K562 (cell line): ENCODE results near the gene SPEF1. TPM values are rescaled to one million over a fixed set of nuclear protein-coding genes. Genes with fewer than 3 reads are reported as not detected.

Experiments
- ATAC-seq: fragments of 200-7000 bp; cut with Tn5 transposase; 3 replicates; pipeline ENCODE4 v1.9.1; 2020; ENCODE audit warnings: moderate library complexity
- BruUV-seq: library from RNA; stranded (reverse); fragments of 400-500 nt; replicated peaks from 2 replicates; lab custom pipeline; 2021; lab: Mats Ljungman, UMichigan
- CTCF ChIA-PET: fragments of 300-600 bp; formaldehyde crosslinking; extraction: SDS; loops from one replicate; lab custom pipeline; 2021; ENCODE audit warnings: low intra/inter-chr PET ratio; lab: Yijun Ruan, JAX
- POLR2A ChIA-PET: fragments of 300-600, 350-650 bp; sonication (Branson Sonifier 250); formaldehyde crosslinking; extraction: SDS; loops from one replicate; lab custom pipeline; 2021; ENCODE audit warnings: antibody characterized with exemption, inconsistent platforms; lab: Yijun Ruan, JAX
- DNase-seq, 4 experiments: peaks; one replicate each; pipeline versions ENCODE4 v3.0.0 to v3.0.0-alpha.2; 2011 to 2018; ENCODE audit warnings: low spot score in 3 of 4, mixed read lengths in 3 of 4; ENCODE audit errors: extremely low read depth in 1 of 4
- FAIRE-seq: peaks from 2 replicates; lab custom pipeline; 2011; peaks lifted over from hg19 to GRCh38; lab: Jason Lieb, UNC
- H2AFZ ChIP-seq: 2 replicates; pipeline ENCODE4 v1.6.0; 2011; ENCODE audit warnings: low read depth, low read length, control low read depth, inconsistent platforms
- H3K27ac ChIP-seq: fragments of 200-600 bp; 3 replicates; pipeline ENCODE4 v1.8.0; 2011; ENCODE audit warnings: low read depth, mild to moderate bottlenecking, control low read depth, inconsistent platforms, low read length, moderate library complexity, mixed read lengths; ENCODE audit errors: extremely low read depth
- H3K27me3 ChIP-seq, 2 experiments: fragments of 300-600 bp in 1 of 2; 2 replicates in 1 of 2; 3 replicates in 1 of 2; pipeline versions ENCODE4 v1.6.0 to v1.8.0; 2011; ENCODE audit warnings: inconsistent platforms in 2 of 2, low read length in 2 of 2, mild to moderate bottlenecking in 1 of 2, mixed read lengths in 1 of 2, moderate library complexity in 1 of 2; ENCODE audit not compliant: control insufficient read depth in 2 of 2, insufficient read depth in 2 of 2
- H3K36me3 ChIP-seq: fragments of 300-600 bp; 3 replicates; pipeline ENCODE4 v1.8.0; 2011; ENCODE audit warnings: mild to moderate bottlenecking, low read length, inconsistent platforms; ENCODE audit not compliant: control insufficient read depth, insufficient read depth
- H3K4me1 ChIP-seq, 2 experiments: fragments of 200-600 bp in 1 of 2; replicated peaks in 1 of 2; 2 replicates in 1 of 2; 3 replicates in 1 of 2; pipeline versions ENCODE4 v1.5.1 to v1.8.0; 2011; ENCODE audit warnings: inconsistent platforms in 2 of 2, low read length in 2 of 2, mild to moderate bottlenecking in 1 of 2, mixed read lengths in 1 of 2, moderate library complexity in 1 of 2; ENCODE audit not compliant: control insufficient read depth in 2 of 2, insufficient read depth in 2 of 2
- H3K4me2 ChIP-seq: 2 replicates; pipeline ENCODE4 v1.6.1; 2011; ENCODE audit warnings: low read length, control low read depth, inconsistent platforms, mixed read lengths; ENCODE audit not compliant: insufficient read depth
- H3K4me3 ChIP-seq: fragments of 200-600 bp; sonication (generic), shearing (Covaris generic); 2 replicates; pipeline ENCODE4 v1.5.1; 2016; ENCODE audit warnings: control low read depth, inconsistent platforms
- H3K79me2 ChIP-seq: fragments of 200-600 bp; 3 replicates; pipeline ENCODE4 v1.8.0; 2011; ENCODE audit warnings: low read length, inconsistent platforms; ENCODE audit not compliant: control insufficient read depth, insufficient read depth
- H3K9ac ChIP-seq, 2 experiments: 2 replicates each; pipeline versions ENCODE4 v1.6.0 to v1.6.1; 2011; ENCODE audit warnings: low read depth in 2 of 2, low read length in 2 of 2, control low read depth in 1 of 2, inconsistent platforms in 1 of 2, mild to moderate bottlenecking in 1 of 2, mixed read lengths in 1 of 2; ENCODE audit not compliant: insufficient read depth in 1 of 2
- H3K9me1 ChIP-seq: one replicate; pipeline ENCODE4 v1.6.0; 2011; ENCODE audit warnings: inconsistent platforms, mild to moderate bottlenecking, low read length, moderate library complexity; ENCODE audit not compliant: control insufficient read depth, insufficient read depth
- H3K9me3 ChIP-seq: replicated peaks from 2 replicates; pipeline ENCODE4 v1.5.1; 2011; ENCODE audit warnings: low read depth, low read length, inconsistent platforms; ENCODE audit not compliant: control insufficient read depth, insufficient read depth
- H4K20me1 ChIP-seq: replicated peaks from 2 replicates; pipeline ENCODE4 v1.6.1; 2011; ENCODE audit warnings: low read length, inconsistent platforms, mixed read lengths; ENCODE audit not compliant: control insufficient read depth, insufficient read depth
- BCOR ChIP-seq: fragments of 450-650 bp; IDR thresholded peaks from 2 replicates; pipeline ENCODE4 v1.6.1; 2016
- BRCA1 ChIP-seq, 2 experiments: fragments of 450-650 bp in 1 of 2; sonication (generic) in 1 of 2; formaldehyde crosslinking in 1 of 2; IDR thresholded peaks; 2 replicates each; pipeline versions ENCODE4 v1.5.0 to v1.6.1; 2017 to 2020; ENCODE audit warnings: mild to moderate bottlenecking in 1 of 2, missing genetic modification reagents in 1 of 2
- CBFB ChIP-seq: sonication (generic); formaldehyde crosslinking; IDR thresholded peaks from 2 replicates; pipeline ENCODE4 v1.4.0; 2020; ENCODE audit warnings: mild to moderate bottlenecking, missing genetic modification reagents
- CBX2 ChIP-seq: fragments of 200-600 bp; sonication (generic); IDR thresholded peaks from one replicate; pipeline ENCODE4 v1.6.1; 2012; ENCODE audit warnings: mild to moderate bottlenecking, low read length, inconsistent platforms; ENCODE audit not compliant: insufficient read depth, poor library complexity, severe bottlenecking
- DMBX1 ChIP-seq: fragments of 250-450 bp; sonication (Bioruptor Pico); IDR thresholded peaks from 2 replicates; pipeline ENCODE4 v1.8.0; 2022; ENCODE audit warnings: inconsistent platforms, mild to moderate bottlenecking, moderate library complexity, borderline replicate concordance
- ESRRB ChIP-seq: fragments of 250-450 bp; sonication (Bioruptor Pico); IDR thresholded peaks from 2 replicates; pipeline ENCODE4 v1.5.0; 2020; ENCODE audit warnings: mild to moderate bottlenecking, moderate library complexity, borderline replicate concordance
- HDGF ChIP-seq: fragments of 450-650 bp; IDR thresholded peaks from 2 replicates; pipeline ENCODE4 v1.6.1; 2016
- PPARD ChIP-seq: fragments of 250-450 bp; sonication (Bioruptor Pico); IDR thresholded peaks from 2 replicates; pipeline ENCODE4 v1.8.0; 2022; ENCODE audit warnings: inconsistent platforms, mild to moderate bottlenecking, moderate library complexity
- SMARCC2 ChIP-seq: fragments of 450-650 bp; IDR thresholded peaks from 2 replicates; pipeline ENCODE4 v1.6.1; 2017; ENCODE audit warnings: antibody characterized with exemption, moderate library complexity, mild to moderate bottlenecking, low read depth
- SOX6 ChIP-seq: fragments of 450-650 bp; IDR thresholded peaks from 2 replicates; pipeline ENCODE4 v1.6.1; 2014; ENCODE audit warnings: mild to moderate bottlenecking
- SRSF1 ChIP-seq: fragments of 200-400 bp; formaldehyde crosslinking; IDR thresholded peaks from 2 replicates; pipeline ENCODE4 v1.6.1; 2017; ENCODE audit warnings: mild to moderate bottlenecking, low read depth, low read length, moderate library complexity
- SRSF3 ChIP-seq: fragments of 200-400 bp; formaldehyde crosslinking; IDR thresholded peaks from 2 replicates; pipeline ENCODE4 v1.6.1; 2016; ENCODE audit warnings: mild to moderate bottlenecking, low read length, moderate library complexity; ENCODE audit not compliant: insufficient read depth
- TAF7 ChIP-seq: fragments of 450-650 bp; IDR thresholded peaks from 2 replicates; pipeline ENCODE4 v1.6.1; 2016; ENCODE audit warnings: missing genetic modification characterization, missing compliant biosample characterization
- ZBTB7A ChIP-seq: IDR thresholded peaks from 2 replicates; pipeline ENCODE4 v1.6.1; 2011; ENCODE audit warnings: low read depth, mild to moderate bottlenecking, low read length, moderate library complexity, borderline replicate concordance; ENCODE audit not compliant: control insufficient read depth
- ZNF121 ChIP-seq: sonication (generic); formaldehyde crosslinking; conservative IDR thresholded peaks from 2 replicates; pipeline ENCODE4 v1.8.0; 2022; ENCODE audit warnings: missing genetic modification reagents
- ZNF668 ChIP-seq: fragments of 250-450 bp; sonication (Bioruptor Pico); IDR thresholded peaks from 2 replicates; pipeline ENCODE4 v1.8.0; 2022; ENCODE audit warnings: mild to moderate bottlenecking, inconsistent platforms
- WGBS: fragments of 100-300 bp; shearing (Covaris generic); methylation state at CpG from one replicate; pipeline ENCODE4 v1.1.6; 2016; ENCODE audit warnings: low coverage, mixed read lengths; ENCODE audit not compliant: insufficient coverage; ENCODE audit errors: missing lambda C conversion rate; 5-methylcytosine and 5-hydroxymethylcytosine counted together
- in situ Hi-C: fragments of 300-500 bp; cut with MboI; formaldehyde crosslinking; loops from 4 replicates; pipeline ENCODE4 v1.15.0; 2018; ENCODE audit warnings: inconsistent platforms, mixed read lengths
- intact Hi-C: fragments of 100-400 bp; cut with micrococcal nuclease; formaldehyde crosslinking; loops from 2 replicates; pipeline ENCODE4 v1.14.2; 2022
- polyA plus RNA-seq, 8 experiments: library from polyadenylated mRNA; depleted of rRNA in 4 of 8; stranded (reverse) in 5 of 8; unstranded in 3 of 8; fragments of >200 nt; fragmentation: Nextera tagmentation in 2 of 8; fragmentation: Illumina TruSeq in 1 of 8; extraction: Ambion mirVana in 2 of 8; extraction: Trizol in 1 of 8; gene quantifications; 2 replicates each; pipeline versions ENCODE4 v1.2.1 to v1.2.3, GENCODE V29; 2011 to 2014; ENCODE audit warnings: inconsistent platforms in 1 of 8, missing spikeins in 1 of 8
- total RNA-seq, 7 experiments: library from RNA; depleted of rRNA in 6 of 7; stranded (reverse); fragments of >200 nt in 6 of 7; fragmentation: Illumina TruSeq in 2 of 7; extraction: Trizol in 2 of 7; gene quantifications; 2 replicates each; pipeline versions ENCODE4 v1.2.1 to v1.2.3, GENCODE V29; 2011 to 2021; ENCODE audit warnings: low replicate concordance in 1 of 7
- TF ChIP-seq, protein P1 (sequence below): fragments of 450-650 bp; IDR thresholded peaks from 2 replicates; pipeline ENCODE4 v1.6.1; 2016
- TF ChIP-seq, protein P2 (sequence below): sonication (generic); formaldehyde crosslinking; IDR thresholded peaks from 2 replicates; pipeline ENCODE4 v1.8.1; 2022; ENCODE audit warnings: missing genetic modification reagents
- TF ChIP-seq, protein P3 (sequence below): fragments of 250-450 bp; sonication (Bioruptor Pico); IDR thresholded peaks from 2 replicates; pipeline ENCODE4 v1.5.0; 2021; ENCODE audit warnings: mild to moderate bottlenecking, moderate library complexity

Gene SPEF1
- total and polyA plus RNA-seq, 9 of the 15 experiments (the other 6 are each of a cell fraction or from before 2014, with no cell fraction given) = not detected

DNA sequence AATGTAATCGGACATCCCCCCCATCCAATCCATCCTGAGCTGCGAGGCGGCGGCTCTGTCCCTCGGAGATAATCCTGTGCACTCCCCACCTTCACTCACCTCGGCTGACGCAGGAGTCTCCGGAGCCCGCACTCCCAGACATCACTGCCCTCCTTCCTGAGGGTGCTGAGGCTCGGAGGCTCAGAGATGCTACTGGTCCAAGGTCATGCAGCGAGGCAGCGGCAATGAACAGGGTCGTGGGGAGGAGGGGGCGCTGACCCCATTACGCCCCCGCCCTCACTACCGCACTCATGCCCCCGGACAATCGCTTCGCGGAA is 14.2 kb downstream of the SPEF1 start:
- Histone ChIP-seq H3K4me2 (peak overlapping the region; percentile 81), H3K9ac (peak overlapping the region; percentile 59 to 88; a peak in 3 of 4 replicates), H3K9me3 (no peaks in the 10 kb centered on the region), H2AFZ (peak overlapping the region; percentile 89), H3K27me3 (no peaks in the 10 kb centered on the region), H3K9me1 (no peaks in the 10 kb centered on the region), H3K36me3 (peaks cover 11% of the 10 kb centered on the region; the same call in 2 of the 3 replicates), H3K4me3 (peak overlapping the region; percentile 60), H4K20me1 (no peaks in the 10 kb centered on the region), H3K27ac (peak overlapping the region; percentile 66; the same call in 2 of the 3 replicates), H3K4me1 (peaks cover 9 to 42% of the 10 kb centered on the region in 2 experiments; a peak in 3 of 5 replicates), H3K79me2 (peaks cover 27% of the 10 kb centered on the region)
- in situ Hi-C loops (no loop called here), intact Hi-C loops (no loop called here)
- ATAC-seq (peak; percentile 68), DNase-seq (peak; percentile 41 to 78 (median 59)), FAIRE-seq (peak; percentile 48)
- ChIA-PET CTCF (no interaction called here), POLR2A (interaction anchor here (0.6 to 1.1 kb wide), 4 partner anchors 9 to 1994 kb away, joined by 3 to 5 read pairs (median 4); no protein-coding TSS in a partner anchor)
- TSS peak; percentile 58 for BruUV-seq
- WGBS = 0% methylated on average over 8 of the region's 21 CpGs
- TF ChIP-seq TAF7 (no peak), CBX2 (no peak), ZBTB7A (0 out of 2 replicates have a peak, but pooled peaks have one; percentile 56), ZNF668 (CRISPR knock-in tag) (no peak), SRSF3 (no peak), SRSF1 (no peak), ZNF121 (CRISPR knock-in tag) (no peak), CBFB (CRISPR knock-in tag) (no peak), SMARCC2 (no peak), HDGF (no peak), ESRRB (no peak), DMBX1 (no peak), SOX6 (no peak), PPARD (CRISPR knock-in tag) (no peak), BCOR (no peak), BRCA1 (IDR thresholded peaks at IDR 0.05) (no peak), BRCA1 (CRISPR knock-in tag; IDR thresholded peaks at IDR 0.05) (no peak)
- TF ChIP-seq, protein P1, sequence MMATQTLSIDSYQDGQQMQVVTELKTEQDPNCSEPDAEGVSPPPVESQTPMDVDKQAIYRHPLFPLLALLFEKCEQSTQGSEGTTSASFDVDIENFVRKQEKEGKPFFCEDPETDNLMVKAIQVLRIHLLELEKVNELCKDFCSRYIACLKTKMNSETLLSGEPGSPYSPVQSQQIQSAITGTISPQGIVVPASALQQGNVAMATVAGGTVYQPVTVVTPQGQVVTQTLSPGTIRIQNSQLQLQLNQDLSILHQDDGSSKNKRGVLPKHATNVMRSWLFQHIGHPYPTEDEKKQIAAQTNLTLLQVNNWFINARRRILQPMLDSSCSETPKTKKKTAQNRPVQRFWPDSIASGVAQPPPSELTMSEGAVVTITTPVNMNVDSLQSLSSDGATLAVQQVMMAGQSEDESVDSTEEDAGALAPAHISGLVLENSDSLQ = no peak
- TF ChIP-seq, protein P2, sequence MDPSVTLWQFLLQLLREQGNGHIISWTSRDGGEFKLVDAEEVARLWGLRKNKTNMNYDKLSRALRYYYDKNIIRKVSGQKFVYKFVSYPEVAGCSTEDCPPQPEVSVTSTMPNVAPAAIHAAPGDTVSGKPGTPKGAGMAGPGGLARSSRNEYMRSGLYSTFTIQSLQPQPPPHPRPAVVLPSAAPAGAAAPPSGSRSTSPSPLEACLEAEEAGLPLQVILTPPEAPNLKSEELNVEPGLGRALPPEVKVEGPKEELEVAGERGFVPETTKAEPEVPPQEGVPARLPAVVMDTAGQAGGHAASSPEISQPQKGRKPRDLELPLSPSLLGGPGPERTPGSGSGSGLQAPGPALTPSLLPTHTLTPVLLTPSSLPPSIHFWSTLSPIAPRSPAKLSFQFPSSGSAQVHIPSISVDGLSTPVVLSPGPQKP (CRISPR knock-in tag) = no peak
- TF ChIP-seq, protein P3, sequence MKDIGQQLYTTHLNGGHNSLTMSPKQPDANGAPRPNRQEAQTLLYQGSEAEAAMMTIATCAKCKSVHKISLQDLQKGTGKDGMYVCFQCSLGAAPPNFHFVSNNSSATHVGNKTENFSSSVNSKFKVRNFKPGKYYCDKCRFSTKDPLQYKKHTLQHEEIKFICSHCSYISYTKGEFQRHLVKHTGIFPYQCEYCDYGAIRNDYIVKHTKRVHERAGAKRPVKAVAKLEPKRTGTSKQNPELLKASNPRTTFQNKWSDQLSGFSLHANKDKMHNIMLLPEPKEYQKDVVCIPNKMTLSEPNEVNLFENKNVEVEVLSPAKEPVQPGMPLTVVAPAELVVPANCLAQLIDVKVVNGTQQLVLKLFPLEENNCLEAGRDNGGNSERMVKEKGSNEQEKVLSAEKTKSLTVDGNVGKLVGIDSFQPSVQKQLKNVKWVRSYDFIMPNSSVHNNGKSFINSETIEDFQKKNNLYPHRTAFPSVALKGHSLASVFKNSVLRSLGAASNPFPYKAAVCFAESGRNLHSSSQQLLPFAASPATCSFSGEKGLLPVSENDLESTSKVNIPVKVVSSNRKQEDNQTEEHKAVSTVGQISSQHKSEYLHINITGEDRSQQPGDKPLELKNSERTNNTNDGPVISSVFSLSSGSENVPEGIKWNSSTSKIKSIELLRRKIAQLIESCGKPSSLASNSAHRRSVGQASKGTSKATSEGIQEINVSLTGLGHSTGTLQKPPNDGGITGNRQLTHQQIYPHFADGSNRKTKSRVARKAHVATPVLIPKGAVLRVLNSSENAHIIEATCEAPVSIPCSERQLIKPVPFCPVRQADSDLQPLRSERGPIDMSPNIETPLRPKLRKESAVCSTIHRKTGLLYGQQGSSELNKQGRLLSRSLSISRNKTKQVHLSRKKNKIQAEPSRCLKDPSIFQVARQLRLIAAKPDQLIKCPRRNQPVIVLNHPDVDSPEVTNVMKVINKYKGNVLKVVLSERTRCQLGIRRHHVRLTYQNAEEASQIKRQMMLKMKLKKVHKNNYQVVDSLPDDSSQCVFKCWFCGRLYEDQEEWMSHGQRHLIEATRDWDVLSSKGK (CRISPR knock-in tag) = no peak
